GM19328 (cell line): ENCODE results near the gene HSPB3.
"Not testable (repeated sequence)": the region's sequence is repeated elsewhere in the genome, so short reads cannot be mapped to it uniquely, and the experiment has no call there.

ENCODE experiments used
- ATAC-seq: cut with Tn5 transposase; IDR thresholded peaks from one replicate; pipeline ENCODE4 v1.9.1; 2021; ENCODE audit warnings: mild to moderate bottlenecking, moderate library complexity; ENCODE audit not compliant: unreplicated experiment

Gene HSPB3

DNA sequence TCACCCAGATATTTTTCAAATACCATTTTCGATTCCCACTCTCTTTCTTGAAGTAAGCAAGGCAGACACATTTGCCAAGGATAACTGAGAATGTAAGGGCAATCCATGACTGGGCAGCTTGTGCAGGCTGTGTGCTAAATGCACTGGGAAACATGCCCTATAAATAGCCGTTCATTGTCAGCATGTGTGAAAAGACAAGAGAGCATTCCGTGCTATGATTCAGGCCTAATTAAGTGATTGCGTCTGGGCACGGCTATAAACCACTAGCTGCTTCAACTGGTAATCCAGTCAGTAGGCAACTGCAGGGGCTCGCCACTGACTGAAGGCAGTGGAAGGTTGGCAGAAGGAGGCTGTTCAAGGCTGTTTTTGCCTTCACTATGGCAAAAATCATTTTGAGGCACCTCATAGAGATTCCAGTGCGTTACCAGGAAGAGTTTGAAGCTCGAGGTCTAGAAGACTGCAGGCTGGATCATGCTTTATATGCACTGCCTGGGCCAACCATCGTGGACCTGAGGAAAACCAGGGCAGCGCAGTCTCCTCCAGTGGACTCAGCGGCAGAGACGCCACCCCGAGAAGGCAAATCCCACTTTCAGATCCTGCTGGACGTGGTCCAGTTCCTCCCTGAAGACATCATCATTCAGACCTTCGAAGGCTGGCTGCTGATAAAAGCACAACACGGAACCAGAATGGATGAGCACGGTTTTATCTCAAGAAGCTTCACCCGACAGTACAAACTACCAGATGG lies at the start of gene HSPB3:
TSS of gene HSPB3 (plus strand) at position 287 of the 745 bp plus-strand sequence. CDS start at position 378, 91 bp downstream.
- ATAC-seq = no peak

- ATAC-seq = no peak
These were observed 44.3 kb upstream of the HSPB3 start for GRCh38 chr5:54411176-54411575.

- ATAC-seq = no peak
These were observed 42.6 kb upstream of the HSPB3 start for GRCh38 chr5:54412913-54413312.

DNA sequence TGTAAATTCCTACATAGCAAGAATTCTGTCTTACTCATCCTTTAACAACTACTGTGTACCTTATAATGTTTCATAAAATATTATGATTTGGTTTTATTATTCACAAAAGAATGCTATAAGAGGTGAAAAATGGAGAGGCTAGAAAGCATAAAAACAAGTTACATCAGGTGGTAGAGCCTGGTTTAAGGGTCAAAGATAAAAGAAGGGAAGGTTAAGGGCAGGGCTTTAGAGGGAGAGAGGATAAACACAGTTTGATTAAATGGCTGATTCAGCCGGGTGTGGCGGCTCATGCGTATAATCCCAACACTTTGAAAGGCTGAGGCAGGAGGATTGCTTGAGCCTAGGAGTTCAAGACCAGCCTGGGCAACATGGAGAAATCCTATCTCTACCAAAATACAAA lies 40.4 kb upstream of the HSPB3 start:
- no peak for ATAC-seq

DNA sequence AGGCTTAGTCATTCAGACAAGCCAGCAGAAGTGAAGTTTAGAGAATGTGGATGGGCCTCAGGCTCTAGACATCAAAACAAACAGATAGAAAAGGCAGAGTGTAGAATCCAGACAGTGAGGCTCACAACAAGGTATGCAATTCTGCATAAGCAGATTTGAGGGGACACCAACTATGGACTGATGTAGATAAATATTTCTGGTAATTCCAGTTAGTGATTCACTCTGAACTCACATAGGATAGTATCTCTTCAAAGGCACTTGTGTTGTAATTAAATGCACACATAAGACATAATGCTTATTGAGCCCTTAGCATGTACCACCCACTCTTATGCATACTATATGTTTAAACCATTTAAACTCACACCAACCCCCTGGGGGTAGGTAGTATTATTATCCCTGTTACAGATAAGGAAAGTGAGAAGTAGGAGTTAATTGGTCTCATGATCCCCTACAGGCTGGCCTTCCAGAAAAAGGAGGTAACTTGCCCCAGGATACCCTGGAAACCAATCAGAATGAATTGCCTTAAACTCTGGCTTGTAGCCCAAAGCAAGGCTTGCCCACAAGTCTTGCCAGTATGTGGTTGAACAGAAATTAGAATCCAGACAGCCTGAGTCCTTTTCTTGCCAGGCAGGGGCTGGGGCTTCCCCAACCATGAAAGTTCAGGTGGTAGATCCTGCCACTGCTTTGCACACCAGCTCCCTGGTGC lies 39.5 kb upstream of the HSPB3 start:
- ATAC-seq = no peak

GRCh38 chr5:54419573-54420423 lies 35.7 kb upstream of the HSPB3 start:
- not testable (repeated sequence) for ATAC-seq

GRCh38 chr5:54420511-54420910 lies 35.0 kb upstream of the HSPB3 start:
- ATAC-seq = not testable (repeated sequence)

DNA sequence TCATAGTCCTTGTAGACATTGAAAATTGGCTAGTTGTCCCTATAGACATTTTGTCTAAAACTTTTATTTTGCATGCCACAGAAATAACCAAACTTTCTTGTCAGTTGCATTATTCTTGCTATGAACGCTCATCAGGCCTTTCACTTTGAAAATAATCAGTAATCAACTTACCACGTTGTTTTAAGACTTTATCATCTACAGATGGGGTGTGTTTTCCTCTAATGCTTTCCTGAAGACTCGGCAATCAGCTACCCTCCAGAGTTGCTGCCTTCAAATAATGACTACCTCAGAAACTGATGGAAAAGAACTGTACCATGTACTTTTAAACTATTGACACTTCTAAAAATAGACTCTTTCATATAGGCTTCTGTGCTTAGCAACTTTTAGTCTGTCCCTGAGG lies 33.5 kb upstream of the HSPB3 start:
- no peak for ATAC-seq

DNA sequence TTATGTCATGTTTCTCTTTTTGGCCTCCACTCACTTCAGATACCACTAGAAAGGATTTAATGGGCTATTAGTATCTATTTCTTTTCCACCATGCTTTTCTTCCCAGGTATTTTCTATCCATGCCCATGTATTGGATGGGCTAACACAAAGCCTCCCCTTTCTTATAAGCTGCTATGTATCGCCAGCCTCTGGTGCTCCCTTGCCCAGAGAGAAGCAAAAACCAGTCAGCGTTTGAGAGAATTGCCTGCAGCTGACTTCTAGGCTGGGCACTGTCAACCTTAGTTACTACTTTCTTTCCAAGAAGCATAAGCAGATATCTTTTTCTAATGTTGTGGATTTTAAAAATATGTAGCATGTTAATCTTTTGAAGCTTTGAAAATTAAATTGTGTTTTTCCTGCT lies 30.2 kb upstream of the HSPB3 start:
- ATAC-seq = no peak

DNA sequence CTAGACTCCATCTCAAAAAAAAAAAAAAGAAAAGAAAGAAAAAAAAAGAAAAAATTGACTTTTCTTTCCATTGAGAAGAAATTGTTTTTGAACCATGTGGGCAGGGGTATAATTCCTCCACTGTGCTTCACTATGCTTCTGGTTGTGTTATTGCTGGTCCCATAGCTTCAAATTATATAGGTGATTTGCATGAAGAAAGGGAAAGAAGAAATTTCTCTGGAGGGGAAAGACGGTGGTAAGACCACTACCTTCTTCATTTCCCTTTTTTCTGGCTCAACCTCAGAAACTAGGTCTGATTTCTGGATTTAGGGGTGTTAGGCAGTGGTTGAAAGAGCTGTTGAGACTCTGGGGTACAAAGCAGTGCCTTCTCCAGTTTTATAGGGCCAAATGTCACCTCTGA lies 29.3 kb upstream of the HSPB3 start:
- peak; percentile 52 for ATAC-seq

- ATAC-seq = not testable (repeated sequence)
These were observed 20.8 kb upstream of the HSPB3 start for GRCh38 chr5:54434650-54435049.

GRCh38 chr5:54438620-54439389 lies 16.7 kb upstream of the HSPB3 start:
- ATAC-seq = no peak

DNA sequence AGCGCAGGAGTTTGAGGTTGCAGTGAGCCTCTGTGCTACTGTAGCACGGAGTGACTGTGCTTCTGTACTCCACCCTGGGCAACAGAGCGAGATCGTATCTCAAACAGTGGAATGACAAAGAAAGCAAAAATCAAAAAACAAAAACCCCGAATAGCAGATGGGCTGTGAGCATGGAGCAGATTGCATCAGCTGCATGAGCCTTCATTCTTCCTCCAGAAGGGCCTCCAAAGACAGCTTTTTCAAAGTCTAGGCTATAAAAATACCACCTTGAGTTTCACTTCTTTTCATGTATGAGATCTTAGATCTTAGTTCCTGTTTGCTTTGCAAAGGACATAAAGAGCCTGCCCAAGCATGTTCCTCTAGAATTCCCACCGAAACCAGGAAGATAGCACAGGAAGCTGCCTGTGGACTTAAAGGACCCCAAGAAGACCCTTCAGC lies 15.0 kb upstream of the HSPB3 start:
- ATAC-seq = peak; percentile 84

- no peak for ATAC-seq
These were observed 13.2 kb upstream of the HSPB3 start for GRCh38 chr5:54442271-54442670.

- ATAC-seq = no peak
These were observed 12.2 kb upstream of the HSPB3 start for GRCh38 chr5:54443270-54443669.

DNA sequence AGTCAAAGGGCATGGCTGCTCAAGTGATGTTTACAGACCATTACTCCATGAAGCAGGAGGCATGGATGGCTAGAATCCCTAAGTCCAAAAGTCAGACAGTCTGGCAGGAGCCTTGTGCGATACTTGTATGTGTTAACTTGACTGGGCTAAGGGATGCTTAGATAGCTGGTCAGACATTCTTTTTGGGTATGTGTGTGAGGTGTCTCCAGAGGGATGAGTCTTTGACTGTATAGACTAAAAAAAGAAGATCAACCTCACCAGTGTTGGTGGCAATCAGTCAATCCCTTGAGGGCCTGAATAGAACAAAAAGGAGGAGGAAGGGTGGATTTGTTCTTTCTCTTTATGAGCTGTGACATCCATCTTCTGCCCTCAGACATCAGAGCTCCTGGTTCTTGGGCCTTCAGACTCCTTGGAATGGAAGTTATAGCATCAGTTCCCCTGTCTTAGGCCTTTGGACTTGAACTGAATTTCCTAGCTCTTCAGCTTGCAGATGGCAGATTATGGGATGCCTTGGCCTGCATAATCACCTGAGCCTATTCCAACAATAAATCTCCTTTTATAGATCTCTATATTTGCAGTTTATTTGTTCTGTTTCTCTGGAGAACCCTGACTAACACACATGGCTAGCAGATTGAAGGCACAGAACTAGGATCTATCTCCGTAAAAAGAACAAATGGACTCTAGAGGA lies 9.7 kb upstream of the HSPB3 start:
- no peak for ATAC-seq

- no peak for ATAC-seq
These were observed 9.1 kb upstream of the HSPB3 start for GRCh38 chr5:54446379-54446732.

GRCh38 chr5:54449923-54450322 lies 5.6 kb upstream of the HSPB3 start:
- ATAC-seq = no peak

GRCh38 chr5:54450542-54450941 lies 5.0 kb upstream of the HSPB3 start:
- ATAC-seq = no peak

DNA sequence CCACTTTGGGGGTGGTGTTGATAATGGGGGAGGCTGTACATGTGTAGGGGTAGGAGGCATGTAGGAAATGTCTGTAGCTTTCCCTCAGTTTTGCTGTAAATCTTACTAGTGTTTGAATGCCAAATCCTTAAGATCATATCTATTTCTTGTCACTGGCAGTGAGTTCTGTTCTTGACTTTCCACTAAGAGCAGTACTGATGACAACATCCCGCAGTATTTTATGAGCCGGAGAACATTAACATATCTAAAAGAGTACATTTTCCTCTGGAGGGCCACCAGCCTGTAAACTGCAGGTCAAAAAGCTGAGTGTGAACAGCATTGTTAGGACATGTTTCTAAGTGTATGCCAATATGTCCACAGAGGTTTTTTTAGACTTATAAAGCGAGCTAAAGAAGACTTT lies 2.5 kb upstream of the HSPB3 start:
- ATAC-seq = no peak
